Measurements from ENCODE around the gene DCDC1.

DCDC1 gene

GRCh38 chr11:30902929-30903328, 466.6 kb downstream of the DCDC1 start:
- DNase-seq = no peak

GRCh38 chr11:30895046-30895445, 474.5 kb downstream of the DCDC1 start:
- no peak for DNase-seq

GRCh38 chr11:30893318-30893717, 476.2 kb downstream of the DCDC1 start:
- DNase-seq = no peak

- no peak for DNase-seq
Observed at GRCh38 chr11:30889143-30889794, 480.3 kb downstream of the DCDC1 start.

GRCh38 chr11:30879322-30880005, 490.1 kb downstream of the DCDC1 start:
- no peak for DNase-seq

GRCh38 chr11:30878400-30878799, 491.1 kb downstream of the DCDC1 start:
- no peak for DNase-seq

- DNase-seq = no peak
Observed at GRCh38 chr11:30876663-30877396, 492.7 kb downstream of the DCDC1 start.

GRCh38 chr11:30876228-30876627, 493.3 kb downstream of the DCDC1 start:
- DNase-seq = no peak

- no peak for DNase-seq
Observed at GRCh38 chr11:30875806-30876205, 493.7 kb downstream of the DCDC1 start.

GRCh38 chr11:30873924-30874610, 495.5 kb downstream of the DCDC1 start:
- DNase-seq = no peak

- no peak for DNase-seq
Observed at GRCh38 chr11:30868626-30869081, 500.9 kb downstream of the DCDC1 start.

- no peak for DNase-seq
Observed at GRCh38 chr11:30863209-30863608, 506.3 kb downstream of the DCDC1 start.

GRCh38 chr11:30861531-30861930, 508.0 kb downstream of the DCDC1 start:
- no peak for DNase-seq

- DNase-seq = no peak
Observed at GRCh38 chr11:30861064-30861463, 508.5 kb downstream of the DCDC1 start.

- DNase-seq = no peak
Observed at GRCh38 chr11:30860146-30860545, 509.4 kb downstream of the DCDC1 start.

- no peak for DNase-seq
Observed at GRCh38 chr11:30859669-30860068, 509.9 kb downstream of the DCDC1 start.

- DNase-seq = no peak
Observed at GRCh38 chr11:30855383-30856006, 514.0 kb downstream of the DCDC1 start.

GRCh38 chr11:30853439-30853838, 516.1 kb downstream of the DCDC1 start:
- DNase-seq = no peak

- no peak for DNase-seq
Observed at GRCh38 chr11:30852645-30853044, 516.9 kb downstream of the DCDC1 start.

- DNase-seq = no peak
Observed at GRCh38 chr11:30852091-30852490, 517.4 kb downstream of the DCDC1 start.

- DNase-seq = no peak
Observed at GRCh38 chr11:30837252-30837651, 532.3 kb downstream of the DCDC1 start.

- no peak for DNase-seq
Observed at GRCh38 chr11:30832831-30833230, 536.7 kb downstream of the DCDC1 start.

GRCh38 chr11:30830681-30831080, 538.9 kb downstream of the DCDC1 start:
- no peak for DNase-seq
